GOT3 (cell line): ENCODE measurements around the gene NT5C3A.
"Not testable (repeated sequence)": the region's sequence is repeated elsewhere in the genome, so short reads cannot be mapped to it uniquely, and the experiment has no call there.

Experiments used
- DNase-seq: peaks from one replicate; lab custom pipeline; 2025; ENCODE audit warnings: mixed read lengths; lab: John Stamatoyannopoulos, UW

NT5C3A gene

GRCh38 chr7:32979902-32980301 is 82.7 kb downstream of the NT5C3A start:
- DNase-seq = not testable (repeated sequence)

GRCh38 chr7:32979246-32979645 is 83.3 kb downstream of the NT5C3A start:
- not testable (repeated sequence) for DNase-seq

GRCh38 chr7:32977159-32977558 is 85.4 kb downstream of the NT5C3A start:
- DNase-seq = not testable (repeated sequence)

GRCh38 chr7:32971967-32972366 is 90.6 kb downstream of the NT5C3A start:
- DNase-seq = not testable (repeated sequence)

- not testable (repeated sequence) for DNase-seq
These were observed 95.4 kb downstream of the NT5C3A start for GRCh38 chr7:32967268-32967582.

- not testable (repeated sequence) for DNase-seq
These were observed 95.9 kb downstream of the NT5C3A start for GRCh38 chr7:32966489-32967267.

- DNase-seq = not testable (repeated sequence)
These were observed 98.0 kb downstream of the NT5C3A start for GRCh38 chr7:32964461-32965159.
